ENCODE results near the gene AUNIP. TPM values are rescaled to one million over a fixed set of nuclear protein-coding genes. Genes with fewer than 3 reads are reported as not detected.

The AUNIP gene
- total RNA-seq, 1 donor from 2014 or later: not detected

GRCh38 chr1:25831569-25832196 lies 27.6 kb downstream of the AUNIP start:
- H3K4me1 ChIP-seq: no peaks in the 10 kb centered on the region
- DNase-seq (ENCODE audit: low spot score in 2 of 2): no peak
- H3K4me3 ChIP-seq: no peak overlapping the region
- no peaks in the 10 kb centered on the region for H3K9me3 ChIP-seq
- TF ChIP-seq CTCF (IDR thresholded peaks at IDR 0.05): no peak
- H3K27me3 ChIP-seq: no peaks in the 10 kb centered on the region
- H3K36me3 ChIP-seq: peaks cover 71 to 76% of the 10 kb centered on the region in 2 donors
- intact Hi-C loops (cut with DNase I): no loop called here
- no peak overlapping the region for H3K27ac ChIP-seq

GRCh38 chr1:25829046-25829445 lies 30.2 kb downstream of the AUNIP start:
- Histone ChIP-seq H3K36me3 (peaks cover 75 to 82% of the 10 kb centered on the region in 2 donors), H3K27ac (no peak overlapping the region), H3K4me1 (no peaks in the 10 kb centered on the region), H3K9me3 (no peaks in the 10 kb centered on the region), H3K27me3 (no peaks in the 10 kb centered on the region), H3K4me3 (no peak overlapping the region)
- DNase-seq (ENCODE audit: low spot score in 2 of 2): no peak
- TF ChIP-seq CTCF (IDR thresholded peaks at IDR 0.05): no peak
- intact Hi-C loops (cut with DNase I): no loop called here

GRCh38 chr1:25828491-25828890 lies 30.8 kb downstream of the AUNIP start:
- TF ChIP-seq CTCF (IDR thresholded peaks at IDR 0.05): no peak
- intact Hi-C loops (cut with DNase I): no loop called here
- H3K27ac ChIP-seq: no peak overlapping the region

GRCh38 chr1:25826571-25826970 lies 32.7 kb downstream of the AUNIP start:
- intact Hi-C loops (cut with DNase I): no loop called here
- Histone ChIP-seq H3K27ac (no peak overlapping the region), H3K9me3 (no peaks in the 10 kb centered on the region), H3K27me3 (no peaks in the 10 kb centered on the region), H3K4me1 (peaks cover 0 to 7% of the 10 kb centered on the region in 2 donors), H3K36me3 (peaks cover 53 to 57% of the 10 kb centered on the region in 2 donors), H3K4me3 (no peak overlapping the region)
- TF ChIP-seq CTCF (IDR thresholded peaks at IDR 0.05): no peak
- DNase-seq (ENCODE audit: low spot score in 2 of 2): no peak

More at GRCh38 chr1:25828491-25828890, 30.8 kb downstream of the AUNIP start:
- Histone ChIP-seq H3K9me3 (no peaks in the 10 kb centered on the region), H3K27me3 (no peaks in the 10 kb centered on the region), H3K4me3 (no peak overlapping the region), H3K4me1 (no peaks in the 10 kb centered on the region), H3K36me3 (peaks cover 69 to 76% of the 10 kb centered on the region in 2 donors)
- DNase-seq (ENCODE audit: low spot score in 2 of 2): no peak

- intact Hi-C loops (cut with DNase I): no loop called here
- peaks cover 6 to 15% of the 10 kb centered on the region in 2 donors for H3K4me1 ChIP-seq
Observed at GRCh38 chr1:25825605-25826004, 33.7 kb downstream of the AUNIP start.

More at GRCh38 chr1:25825605-25826004, 33.7 kb downstream of the AUNIP start:
- Histone ChIP-seq H3K4me3 (no peak overlapping the region), H3K9me3 (no peaks in the 10 kb centered on the region), H3K36me3 (peaks cover 45 to 47% of the 10 kb centered on the region in 2 donors), H3K27ac (no peak overlapping the region), H3K27me3 (no peaks in the 10 kb centered on the region)
- DNase-seq (ENCODE audit: low spot score in 2 of 2): no peak
- no peak for TF ChIP-seq CTCF (IDR thresholded peaks at IDR 0.05)
